GM06990 (cell line): Measurements from ENCODE around the gene CCDC195.

ENCODE experiments used
- DNase-seq: peaks from one replicate; pipeline ENCODE4 v3.0.0-alpha.2; 2011; ENCODE audit not compliant: insufficient read length; ENCODE audit errors: extremely low read depth
- H3K27me3 ChIP-seq: replicated peaks from 2 replicates; pipeline ENCODE4 v1.6.0; 2011; ENCODE audit warnings: low read length; ENCODE audit not compliant: control insufficient read depth, insufficient read depth
- H3K36me3 ChIP-seq: 2 replicates; pipeline ENCODE4 v1.5.1; 2011; ENCODE audit warnings: low read length; ENCODE audit not compliant: control insufficient read depth, insufficient read depth
- H3K4me3 ChIP-seq: replicated peaks from 2 replicates; pipeline ENCODE4 v1.5.1; 2011; ENCODE audit warnings: low read depth, mild to moderate bottlenecking, control low read depth, low read length
- TF ChIP-seq, protein P1 (sequence below): IDR thresholded peaks from 2 replicates; pipeline ENCODE4 v1.5.1; 2011; ENCODE audit warnings: low read length, control low read depth, mild to moderate bottlenecking, inconsistent platforms; ENCODE audit not compliant: insufficient read depth, poor library complexity, severe bottlenecking

Gene CCDC195

GRCh38 chr2:224658780-224659405, 57.3 kb downstream of the CCDC195 start:
- Histone ChIP-seq H3K27me3 (no peaks in the 10 kb centered on the region), H3K4me3 (no peak overlapping the region), H3K36me3 (no peaks in the 10 kb centered on the region)
- TF ChIP-seq, protein P1, sequence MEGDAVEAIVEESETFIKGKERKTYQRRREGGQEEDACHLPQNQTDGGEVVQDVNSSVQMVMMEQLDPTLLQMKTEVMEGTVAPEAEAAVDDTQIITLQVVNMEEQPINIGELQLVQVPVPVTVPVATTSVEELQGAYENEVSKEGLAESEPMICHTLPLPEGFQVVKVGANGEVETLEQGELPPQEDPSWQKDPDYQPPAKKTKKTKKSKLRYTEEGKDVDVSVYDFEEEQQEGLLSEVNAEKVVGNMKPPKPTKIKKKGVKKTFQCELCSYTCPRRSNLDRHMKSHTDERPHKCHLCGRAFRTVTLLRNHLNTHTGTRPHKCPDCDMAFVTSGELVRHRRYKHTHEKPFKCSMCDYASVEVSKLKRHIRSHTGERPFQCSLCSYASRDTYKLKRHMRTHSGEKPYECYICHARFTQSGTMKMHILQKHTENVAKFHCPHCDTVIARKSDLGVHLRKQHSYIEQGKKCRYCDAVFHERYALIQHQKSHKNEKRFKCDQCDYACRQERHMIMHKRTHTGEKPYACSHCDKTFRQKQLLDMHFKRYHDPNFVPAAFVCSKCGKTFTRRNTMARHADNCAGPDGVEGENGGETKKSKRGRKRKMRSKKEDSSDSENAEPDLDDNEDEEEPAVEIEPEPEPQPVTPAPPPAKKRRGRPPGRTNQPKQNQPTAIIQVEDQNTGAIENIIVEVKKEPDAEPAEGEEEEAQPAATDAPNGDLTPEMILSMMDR = no peak
- no peak for DNase-seq

GRCh38 chr2:224657349-224657748, 58.8 kb downstream of the CCDC195 start:
- no peak for DNase-seq
- no peaks in the 10 kb centered on the region for H3K27me3 ChIP-seq
- TF ChIP-seq, protein P1 = no peak

DNA sequence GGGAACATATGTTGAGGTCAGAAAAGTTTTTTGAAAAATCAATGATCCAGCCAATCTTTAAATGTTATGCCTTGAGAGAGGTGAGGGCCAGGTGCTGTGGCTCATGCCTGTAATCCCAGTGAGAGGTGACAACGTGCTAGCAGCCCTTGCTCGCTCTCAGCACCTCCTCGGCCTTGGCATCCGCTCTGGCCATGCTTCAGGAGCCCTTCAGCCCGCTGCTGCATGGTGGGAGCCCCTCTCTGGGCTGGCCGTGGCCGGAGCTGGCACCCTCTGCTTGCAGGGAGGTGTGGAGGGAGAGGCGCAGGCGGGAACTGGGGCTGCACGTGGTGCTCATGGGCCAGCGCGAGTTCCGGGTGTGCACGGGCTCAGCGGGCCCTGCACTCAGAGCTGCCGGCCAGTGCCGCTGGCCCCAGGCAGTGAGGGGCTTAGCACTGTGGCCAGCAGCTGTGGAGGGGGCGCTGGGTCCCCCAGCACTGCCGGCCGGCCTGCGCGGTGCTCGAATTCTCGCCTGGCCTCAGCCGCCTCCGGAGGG, 61.1 kb downstream of the CCDC195 start:
- H3K27me3 ChIP-seq = no peaks in the 10 kb centered on the region
- no peak for DNase-seq
- H3K4me3 ChIP-seq = no peak overlapping the region
- TF ChIP-seq, protein P1 = no peak
- no peaks in the 10 kb centered on the region for H3K36me3 ChIP-seq

More at GRCh38 chr2:224657349-224657748, 58.8 kb downstream of the CCDC195 start:
- H3K36me3 ChIP-seq = no peaks in the 10 kb centered on the region
- H3K4me3 ChIP-seq = no peak overlapping the region
